HG02938 (cell line): ENCODE measurements around the gene ITIH2.
"Not testable (repeated sequence)": the region's sequence is repeated elsewhere in the genome, so short reads cannot be mapped to it uniquely, and the experiment has no call there.

ENCODE experiments used
- ATAC-seq: cut with Tn5 transposase; IDR thresholded peaks from one replicate; pipeline ENCODE4 v1.9.1; 2021; ENCODE audit warnings: mild to moderate bottlenecking, moderate library complexity; ENCODE audit not compliant: unreplicated experiment

ITIH2 gene

GRCh38 chr10:7692368-7692767 is 10.7 kb upstream of the ITIH2 start:
- ATAC-seq: not testable (repeated sequence)

DNA sequence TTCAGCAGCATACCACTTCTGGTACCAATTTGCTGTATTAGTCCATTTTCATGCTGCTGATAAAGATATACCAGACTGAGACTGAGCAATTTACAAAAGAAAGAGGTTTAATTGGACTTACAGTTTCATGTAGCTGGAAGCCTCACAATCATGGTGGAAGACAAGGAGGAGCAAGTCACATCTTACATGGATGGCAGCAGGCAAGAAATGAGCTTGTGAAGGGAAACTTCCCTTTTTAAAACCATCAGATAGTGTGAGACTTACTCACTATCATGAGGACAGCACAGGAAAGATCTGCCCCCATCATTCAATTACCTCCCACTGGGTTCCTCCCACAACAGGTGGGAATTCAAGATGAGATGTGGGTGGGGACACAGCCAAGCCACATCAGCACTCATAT is 9.9 kb upstream of the ITIH2 start:
- ATAC-seq: not testable (repeated sequence)

DNA sequence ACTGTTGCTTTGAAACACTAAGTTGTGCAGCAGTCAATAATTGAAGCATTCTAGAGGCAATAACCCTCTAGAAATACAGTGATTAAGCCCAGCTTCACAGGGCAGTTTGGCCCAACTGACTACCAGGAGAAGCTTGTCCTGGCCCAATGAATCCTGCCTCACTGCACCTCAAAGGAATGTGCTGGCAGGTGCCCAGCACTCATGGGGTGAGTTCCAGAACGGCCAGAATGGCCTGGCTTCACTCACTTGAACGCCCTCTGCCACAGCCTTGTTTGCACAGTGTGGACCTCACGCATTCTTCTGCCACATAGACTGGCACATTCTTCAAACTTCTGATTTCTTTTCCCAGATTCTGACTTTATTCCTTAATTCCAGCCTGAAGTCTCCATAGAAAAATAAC is 6.6 kb upstream of the ITIH2 start:
- no peak for ATAC-seq

GRCh38 chr10:7697426-7697825 is 5.7 kb upstream of the ITIH2 start:
- no peak for ATAC-seq

DNA sequence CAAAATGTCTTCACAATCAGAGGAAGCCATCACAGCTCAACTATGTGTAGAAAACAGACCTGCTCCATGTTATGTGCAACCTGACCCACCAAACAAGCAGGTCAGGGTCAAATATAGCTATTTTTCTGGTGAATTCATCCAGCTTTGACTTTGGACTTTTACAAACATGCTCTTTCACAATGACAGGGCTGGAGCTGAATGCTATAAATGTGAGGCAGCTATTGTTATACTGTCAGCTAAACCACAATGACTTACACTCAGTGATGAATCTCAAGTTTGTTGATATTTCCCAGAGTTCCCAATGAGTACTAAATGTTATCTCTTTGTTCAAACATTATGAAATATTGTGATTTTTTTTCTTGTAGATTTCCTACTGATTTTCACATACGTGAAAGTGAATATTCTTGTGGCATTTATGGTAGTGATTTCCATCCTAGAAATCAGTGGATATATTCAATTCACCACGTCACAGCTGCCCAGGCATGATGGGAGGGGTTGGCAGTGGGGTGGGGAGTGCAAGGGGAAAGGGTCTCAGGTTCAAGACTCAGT is 2.5 kb upstream of the ITIH2 start:
- ATAC-seq: no peak

DNA sequence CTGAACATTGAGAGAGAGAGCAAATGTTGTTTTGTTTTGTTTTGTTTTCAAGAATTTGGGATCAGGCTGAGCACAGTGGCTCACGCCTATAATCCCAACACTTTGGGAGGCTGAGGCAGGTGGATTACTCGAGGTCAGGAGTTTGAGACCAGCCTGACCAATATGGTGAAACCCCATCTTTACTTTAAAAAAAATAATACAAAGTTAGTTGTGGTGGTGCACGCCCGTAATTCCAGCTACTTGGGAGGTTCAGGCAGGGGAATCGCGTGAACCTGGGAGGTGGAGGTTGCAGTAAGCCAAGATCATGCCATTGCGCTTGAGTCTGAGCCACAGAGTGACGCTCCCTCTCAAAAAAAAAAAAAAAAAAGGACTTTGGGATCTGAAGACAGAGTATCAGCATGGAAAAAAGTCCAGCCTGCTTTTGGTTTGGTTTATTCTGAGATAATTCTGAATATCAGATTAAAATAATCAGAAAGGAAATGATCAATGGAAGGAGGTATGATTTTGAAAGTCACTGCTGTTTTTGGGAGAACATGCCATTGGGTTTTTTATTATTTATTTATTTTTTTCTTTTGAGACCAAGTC is 1.9 kb upstream of the ITIH2 start:
- ATAC-seq: no peak

GRCh38 chr10:7702288-7702812 is 766 bp upstream of the ITIH2 start:
- ATAC-seq: no peak

GRCh38 chr10:7704071-7705016 is 1.2 kb downstream of the ITIH2 start:
- no peak for ATAC-seq

DNA sequence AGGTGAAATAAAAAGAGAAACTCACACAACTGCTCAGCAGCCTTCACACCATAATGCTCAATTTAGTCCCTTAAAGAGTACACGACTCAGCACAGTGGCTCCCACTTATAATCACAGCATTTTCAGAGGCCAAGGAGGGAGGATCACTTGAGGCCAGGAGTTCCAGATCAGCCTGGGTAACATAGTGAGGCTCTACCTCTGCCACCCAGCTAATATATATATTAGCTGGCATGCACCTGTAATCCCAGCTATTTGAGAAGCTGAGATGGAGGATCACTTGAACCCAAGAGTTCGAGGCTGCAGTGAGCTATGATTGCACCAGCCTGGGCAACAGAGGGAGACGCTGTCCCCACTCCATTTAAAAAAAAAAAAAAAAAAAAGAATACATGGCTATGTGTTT is 2.2 kb downstream of the ITIH2 start:
- ATAC-seq: no peak

DNA sequence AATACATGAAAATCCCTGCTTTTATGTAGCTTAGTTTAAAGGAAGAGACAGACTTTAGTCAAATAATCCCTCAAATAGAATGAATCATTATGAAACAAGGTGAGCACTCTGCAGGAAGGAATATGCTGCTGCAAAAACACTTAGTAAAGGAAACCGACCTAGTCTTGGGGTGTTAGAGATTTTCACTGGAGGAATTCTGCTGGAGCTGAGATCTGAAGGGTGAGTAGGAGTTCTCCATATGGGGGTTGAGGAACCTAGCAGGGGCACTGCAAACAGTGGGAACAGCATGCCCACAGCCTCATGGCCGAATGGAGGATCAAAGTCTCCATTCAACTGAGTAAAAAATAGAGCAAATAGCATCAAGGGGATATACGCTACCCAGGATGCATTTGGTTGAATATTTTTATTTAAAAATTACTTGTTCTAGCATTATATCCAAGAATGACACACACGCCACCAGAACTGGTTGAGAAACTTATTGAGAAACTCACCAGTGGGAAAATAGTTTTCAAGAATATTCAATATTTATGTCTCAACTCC is 3.5 kb downstream of the ITIH2 start:
- ATAC-seq: no peak

DNA sequence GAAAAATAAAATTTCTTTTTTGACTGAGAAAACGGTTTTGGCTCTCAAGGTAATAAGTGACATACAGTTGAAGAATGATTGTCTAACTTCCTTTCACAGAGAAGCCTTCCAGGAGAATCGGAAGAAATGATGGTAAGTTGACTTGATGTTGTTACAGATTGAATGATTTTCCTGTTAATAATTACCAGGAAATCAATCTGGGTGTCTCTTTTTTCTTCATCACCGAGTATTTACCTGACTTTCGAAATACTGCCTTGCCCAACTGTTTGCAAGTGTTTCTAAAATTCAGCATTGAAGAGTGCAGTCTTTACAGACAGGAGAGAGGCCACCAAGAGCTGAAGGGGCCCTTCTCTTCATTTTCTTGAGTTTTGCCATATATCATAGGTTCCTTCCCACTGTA is 4.0 kb downstream of the ITIH2 start:
- ATAC-seq: no peak

- no peak for ATAC-seq
Observed at GRCh38 chr10:7707858-7708622, 4.9 kb downstream of the ITIH2 start.

DNA sequence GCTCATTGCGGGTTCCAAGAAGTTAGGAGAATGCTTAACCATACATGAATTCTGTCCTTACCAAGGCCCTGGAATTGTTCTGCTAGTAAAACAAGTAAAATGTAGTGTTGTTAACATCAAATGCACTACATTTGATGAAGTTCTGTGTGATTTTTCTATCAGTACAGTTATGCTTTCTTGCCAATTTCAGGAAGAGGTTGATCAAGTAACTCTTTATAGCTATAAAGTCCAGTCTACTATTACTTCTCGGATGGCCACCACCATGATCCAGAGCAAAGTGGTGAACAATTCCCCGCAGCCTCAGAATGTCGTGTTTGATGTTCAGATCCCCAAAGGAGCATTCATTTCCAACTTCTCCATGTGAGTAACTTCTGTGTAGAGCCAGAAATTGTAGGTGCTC is 5.7 kb downstream of the ITIH2 start:
- ATAC-seq: no peak

GRCh38 chr10:7710446-7710845 is 7.3 kb downstream of the ITIH2 start:
- ATAC-seq: no peak

GRCh38 chr10:7711075-7711474 is 8.0 kb downstream of the ITIH2 start:
- ATAC-seq: not testable (repeated sequence)

DNA sequence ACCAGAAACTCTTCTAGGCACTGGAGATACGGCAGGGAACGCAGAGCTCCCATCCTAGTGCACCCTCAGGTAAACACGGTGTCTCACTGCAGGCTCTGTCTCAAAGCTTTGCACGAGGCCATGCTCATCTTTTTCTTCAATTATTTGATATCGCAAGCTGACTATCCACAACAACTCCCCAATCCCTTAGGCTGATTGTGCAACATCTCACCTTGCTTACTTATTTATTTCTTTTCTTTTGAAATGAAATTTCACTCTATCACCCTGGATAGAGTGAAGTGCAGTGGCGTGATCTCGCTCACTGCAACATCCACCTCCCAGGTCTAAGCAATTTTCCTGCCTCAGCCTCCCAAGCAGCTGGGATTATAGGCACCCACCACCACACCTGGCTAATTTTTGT is 12.4 kb downstream of the ITIH2 start:
- ATAC-seq: no peak

GRCh38 chr10:7717767-7718166 is 14.7 kb downstream of the ITIH2 start:
- ATAC-seq: no peak

DNA sequence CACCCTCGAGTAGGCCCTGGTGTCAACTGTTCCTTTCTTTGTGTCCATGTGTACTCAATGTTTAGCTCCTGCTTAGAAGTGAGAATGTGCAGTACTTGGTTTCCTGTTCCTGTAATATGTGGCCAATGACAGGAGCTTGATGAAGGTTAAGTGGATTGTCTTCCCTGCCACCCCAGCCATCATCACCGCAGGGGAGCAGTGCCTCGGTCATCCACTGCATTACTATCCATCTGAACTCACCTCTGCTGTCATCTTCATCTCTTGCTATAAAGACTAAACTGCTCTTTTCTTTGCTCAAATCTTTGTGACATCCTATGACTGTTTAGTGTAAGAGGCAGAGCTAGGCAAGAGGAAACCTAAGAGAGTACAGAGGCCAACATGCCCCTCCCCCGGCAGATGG is 15.6 kb downstream of the ITIH2 start:
- no peak for ATAC-seq

- ATAC-seq: no peak
Observed at GRCh38 chr10:7720478-7720877, 17.4 kb downstream of the ITIH2 start.

DNA sequence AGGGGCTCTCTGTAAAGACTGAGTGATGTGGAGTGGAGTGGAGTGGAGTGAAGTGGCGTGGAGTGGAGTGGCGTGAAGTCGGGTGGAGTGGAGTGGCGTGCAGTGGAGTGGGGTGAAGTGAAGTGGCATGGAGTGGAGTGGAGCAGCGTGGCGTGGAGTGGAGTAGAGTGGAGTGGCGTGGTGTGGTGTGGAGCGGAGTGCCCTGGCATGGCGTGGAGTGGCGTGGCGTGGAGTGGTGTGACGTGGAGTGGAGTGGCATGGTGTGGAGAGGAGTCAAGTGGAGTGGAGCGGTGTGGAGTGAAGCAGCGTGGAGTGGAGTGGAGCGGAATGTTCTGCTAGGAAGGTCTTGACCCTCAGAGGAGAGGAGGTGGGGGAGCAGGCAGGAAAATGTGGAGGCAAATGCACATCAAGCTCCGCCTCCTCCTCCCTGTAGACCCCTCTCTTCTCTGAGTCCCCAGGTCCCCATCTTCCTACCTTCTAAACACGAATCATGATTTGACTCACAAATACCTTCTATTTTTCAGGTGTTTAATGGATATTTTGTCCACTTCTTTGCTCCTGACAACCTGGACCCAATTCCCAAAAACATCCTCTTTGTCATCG is 19.9 kb downstream of the ITIH2 start:
- no peak for ATAC-seq
